GM12878 (cell line): ENCODE results near the gene SCAND1. TPM values are rescaled to one million over a fixed set of nuclear protein-coding genes. Genes with fewer than 3 reads are reported as not detected.

Source experiments
- ATAC-seq: fragments of 200-7000 bp; cut with Tn5 transposase; 3 replicates; pipeline ENCODE4 v1.9.1; 2020; ENCODE audit warnings: mild to moderate bottlenecking, moderate library complexity
- BruUV-seq: library from RNA; stranded (reverse); fragments of 400-500 nt; replicated peaks from 2 replicates; lab custom pipeline; 2021; lab: Mats Ljungman, UMichigan
- CTCF ChIA-PET: fragments of 300-600 bp; sonication (Branson Sonifier 250); formaldehyde crosslinking; extraction: SDS; loops from one replicate; lab custom pipeline; 2021; ENCODE audit warnings: inconsistent platforms; lab: Yijun Ruan, JAX
- POLR2A ChIA-PET: fragments of 350-600 bp; formaldehyde crosslinking; extraction: SDS; loops from one replicate; lab custom pipeline; 2021; ENCODE audit warnings: inconsistent platforms; lab: Charles Lee
- RAD21 ChIA-PET: fragments of 300-600 bp; sonication (Branson Sonifier 250); formaldehyde crosslinking; loops from one replicate; lab custom pipeline; 2023; ENCODE audit warnings: antibody characterized with exemption; ENCODE audit not compliant: unreplicated experiment; lab: Charles Lee
- SMC1A ChIA-PET: fragments of 300-600 bp; sonication (Branson Sonifier 250); formaldehyde crosslinking; loops from one replicate; lab custom pipeline; 2023; ENCODE audit not compliant: unreplicated experiment, uncharacterized antibody; lab: Charles Lee
- DNase-seq: peaks from one replicate; pipeline ENCODE4 v3.0.0-alpha.2; 2011; ENCODE audit warnings: low read depth, low spot score
- FAIRE-seq: peaks from 3 replicates; lab custom pipeline; 2011; peaks lifted over from hg19 to GRCh38; lab: Jason Lieb, UNC
- H2AFZ ChIP-seq: 2 replicates; pipeline ENCODE4 v1.6.0; 2011; ENCODE audit warnings: low read depth, low read length, control low read depth; ENCODE audit not compliant: control insufficient read depth
- H3K27ac ChIP-seq: 2 replicates; pipeline ENCODE4 v1.5.1; 2011; ENCODE audit warnings: control low read depth; ENCODE audit not compliant: control insufficient read depth, insufficient read depth
- H3K27me3 ChIP-seq, 2 experiments: replicated peaks in 1 of 2; 2 replicates each; pipeline versions ENCODE4 v1.6.0 to v1.6.1; 2011; ENCODE audit warnings: low read length in 1 of 2; ENCODE audit not compliant: control insufficient read depth in 2 of 2, insufficient read depth in 2 of 2
- H3K36me3 ChIP-seq, 2 experiments: 2 replicates each; pipeline ENCODE4 v1.5.1; 2011; ENCODE audit warnings: low read length in 1 of 2; ENCODE audit not compliant: control insufficient read depth in 2 of 2, insufficient read depth in 2 of 2
- H3K4me1 ChIP-seq: 2 replicates; pipeline ENCODE4 v1.6.1; 2011; ENCODE audit warnings: mild to moderate bottlenecking, low read length, moderate library complexity, mixed read lengths; ENCODE audit not compliant: control insufficient read depth, insufficient read depth
- H3K4me2 ChIP-seq: 2 replicates; pipeline ENCODE4 v1.6.0; 2011; ENCODE audit warnings: control low read depth; ENCODE audit not compliant: control insufficient read depth, insufficient read depth
- H3K4me3 ChIP-seq: fragments of 200-600 bp; sonication (generic); 2 replicates; pipeline ENCODE4 v1.5.1; 2016
- H3K79me2 ChIP-seq: 2 replicates; pipeline ENCODE4 v1.6.0; 2011; ENCODE audit warnings: low read length; ENCODE audit not compliant: control insufficient read depth, insufficient read depth
- H3K9ac ChIP-seq: 2 replicates; pipeline ENCODE4 v1.8.0; 2011; ENCODE audit warnings: low read length, control low read depth, mixed read lengths; ENCODE audit not compliant: control insufficient read depth, insufficient read depth
- H3K9me3 ChIP-seq: replicated peaks from 3 replicates; pipeline ENCODE4 v1.5.1; 2011; ENCODE audit warnings: mild to moderate bottlenecking, low read length; ENCODE audit not compliant: control insufficient read depth, insufficient read depth
- H4K20me1 ChIP-seq: 2 replicates; pipeline ENCODE4 v1.6.0; 2011; ENCODE audit not compliant: control insufficient read depth, insufficient read depth
- CREM ChIP-seq: IDR thresholded peaks from 2 replicates; pipeline ENCODE4 v1.6.1; 2014; ENCODE audit warnings: antibody characterized with exemption, low read depth
- NFYB ChIP-seq: IDR thresholded peaks from 2 replicates; pipeline ENCODE4 v1.6.1; 2011; ENCODE audit warnings: low read depth, mild to moderate bottlenecking, low read length, improper control_type of control experiment, moderate library complexity; ENCODE audit not compliant: insufficient read depth
- RFX5 ChIP-seq: IDR thresholded peaks from 2 replicates; pipeline ENCODE4 v1.6.1; 2011; ENCODE audit warnings: low read depth, low read length, improper control_type of control experiment
- WGBS: methylation state at CpG from one replicate; pipeline ENCODE4 v1.1.6; 2016; ENCODE audit warnings: low lambda C conversion rate; ENCODE audit not compliant: insufficient replicate concordance, insufficient coverage; ENCODE audit errors: missing lambda C conversion rate; 5-methylcytosine and 5-hydroxymethylcytosine counted together
- in situ Hi-C: fragments of 300-500 bp; cut with MboI; formaldehyde crosslinking; loops from 9 replicates; pipeline ENCODE4 v1.14.3; 2018; ENCODE audit warnings: mixed read lengths
- intact Hi-C: fragments of 100-400 bp; cut with micrococcal nuclease; formaldehyde crosslinking; loops from one replicate; pipeline ENCODE4 v1.14.2; 2022; ENCODE audit not compliant: unreplicated experiment
- polyA plus RNA-seq, 11 experiments: library from polyadenylated mRNA; depleted of rRNA in 4 of 11; unstranded in 6 of 11; stranded (reverse) in 5 of 11; fragments of >200 nt; fragmentation: Nextera tagmentation in 4 of 11; fragmentation: Illumina TruSeq in 1 of 11; extraction: Ambion mirVana in 4 of 11; extraction: Trizol in 1 of 11; gene quantifications; 1 replicate in 1 of 11; 2 replicates in 10 of 11; pipeline versions ENCODE4 v1.2.1 to v1.2.3, GENCODE V29; 2011 to 2016; ENCODE audit warnings: inconsistent platforms in 2 of 11, missing spikeins in 2 of 11, low read depth in 1 of 11
- total RNA-seq, 4 experiments: library from RNA; depleted of rRNA in 3 of 4; stranded (reverse); fragments of >200 nt in 3 of 4; fragmentation: Illumina TruSeq in 1 of 4; extraction: Trizol in 1 of 4; gene quantifications; 2 replicates each; pipeline versions ENCODE4 v1.2.1 to v1.2.3, GENCODE V29; 2013 to 2021
- TF ChIP-seq, protein P1 (sequence below): fragments of 450-650 bp; IDR thresholded peaks from 2 replicates; pipeline ENCODE4 v1.6.1; 2017; ENCODE audit warnings: borderline replicate concordance

SCAND1 gene
- total and polyA plus RNA-seq, 10 of the 15 experiments (the other 5 are each of a cell fraction or from before 2014, with no cell fraction given): 0.08 to 117 (median 25.9) TPM

DNA sequence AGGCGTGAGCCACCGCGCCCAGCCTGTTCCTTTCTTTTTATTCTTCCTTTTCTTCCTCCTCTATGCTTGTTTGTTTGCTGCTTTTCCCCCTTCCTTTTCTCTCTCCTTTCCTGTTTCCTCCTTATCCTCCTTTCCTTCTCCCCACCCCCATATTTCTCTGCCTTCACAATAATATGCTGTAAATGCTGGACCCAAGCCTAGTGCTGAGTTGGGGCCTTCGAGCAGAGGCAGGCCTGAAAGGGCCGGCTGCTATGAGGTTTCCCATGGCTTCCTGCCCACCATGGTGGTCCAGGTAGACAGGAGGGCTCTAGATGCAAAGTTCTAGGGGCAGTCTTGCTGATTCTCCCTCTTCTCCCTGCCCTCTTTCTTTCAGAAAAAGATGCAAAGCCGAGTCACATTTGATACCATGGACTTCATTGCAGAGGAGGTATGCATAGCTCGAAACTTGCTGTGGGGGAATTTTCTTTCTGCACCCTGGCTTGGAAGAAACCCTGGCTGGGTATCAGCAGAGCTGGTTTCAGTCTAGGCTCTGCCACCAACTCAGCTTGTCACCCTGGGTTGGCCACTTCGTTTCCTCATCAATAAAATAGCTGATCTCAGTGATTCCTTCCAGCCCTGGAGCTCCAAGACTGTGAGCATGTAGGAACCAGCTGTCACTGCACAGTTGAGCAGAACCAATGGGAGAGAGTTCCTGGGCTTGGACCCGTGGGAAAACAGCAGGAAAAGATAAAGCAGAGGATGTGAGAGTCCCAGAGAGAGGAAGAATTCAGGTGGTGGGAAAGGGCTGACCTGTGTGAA is 21.5 kb upstream of the SCAND1 start:
- H4K20me1 ChIP-seq: no peaks in the 10 kb centered on the region
- WGBS: 54% methylated on average over 9 of the region's 9 CpGs
- H3K9ac ChIP-seq: no peak overlapping the region
- H2AFZ ChIP-seq: no peak overlapping the region
- POLR2A ChIA-PET: interaction anchor here (1.0 kb wide), 1 partner anchor 9 kb away, joined by 3 read pairs; no protein-coding TSS in a partner anchor
- H3K4me2 ChIP-seq: no peak overlapping the region
- no peaks in the 10 kb centered on the region for H3K79me2 ChIP-seq
- intact Hi-C loops (no loop called here), in situ Hi-C loops (loop anchor here (25.0 kb wide), 1 partner anchor 462 kb away; no protein-coding TSS in a partner anchor)
- TF ChIP-seq CREM (no peak), NFYB (no peak)
- TF ChIP-seq, protein P1, sequence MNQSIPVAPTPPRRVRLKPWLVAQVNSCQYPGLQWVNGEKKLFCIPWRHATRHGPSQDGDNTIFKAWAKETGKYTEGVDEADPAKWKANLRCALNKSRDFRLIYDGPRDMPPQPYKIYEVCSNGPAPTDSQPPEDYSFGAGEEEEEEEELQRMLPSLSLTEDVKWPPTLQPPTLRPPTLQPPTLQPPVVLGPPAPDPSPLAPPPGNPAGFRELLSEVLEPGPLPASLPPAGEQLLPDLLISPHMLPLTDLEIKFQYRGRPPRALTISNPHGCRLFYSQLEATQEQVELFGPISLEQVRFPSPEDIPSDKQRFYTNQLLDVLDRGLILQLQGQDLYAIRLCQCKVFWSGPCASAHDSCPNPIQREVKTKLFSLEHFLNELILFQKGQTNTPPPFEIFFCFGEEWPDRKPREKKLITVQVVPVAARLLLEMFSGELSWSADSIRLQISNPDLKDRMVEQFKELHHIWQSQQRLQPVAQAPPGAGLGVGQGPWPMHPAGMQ: no peak
- H3K27ac ChIP-seq: no peak overlapping the region
- BruUV-seq: no TSS peak
- no peaks in the 10 kb centered on the region for H3K9me3 ChIP-seq
- H3K36me3 ChIP-seq: no peaks in the 10 kb centered on the region
- no peaks in the 10 kb centered on the region for H3K4me1 ChIP-seq
- H3K4me3 ChIP-seq: no peak overlapping the region
- RAD21 ChIA-PET: no interaction called here
- SMC1A ChIA-PET: no interaction called here
- no peak for DNase-seq
- H3K27me3 ChIP-seq: no peaks in the 10 kb centered on the region
- CTCF ChIA-PET: interaction anchor here (0.9 to 9.2 kb wide), 3 partner anchors 16 to 163 kb away, joined by 3 to 73 read pairs (median 5); no protein-coding TSS in a partner anchor
- ATAC-seq: peak; percentile 31; the same call in 1 of the 3 replicates
- no peak for FAIRE-seq

DNA sequence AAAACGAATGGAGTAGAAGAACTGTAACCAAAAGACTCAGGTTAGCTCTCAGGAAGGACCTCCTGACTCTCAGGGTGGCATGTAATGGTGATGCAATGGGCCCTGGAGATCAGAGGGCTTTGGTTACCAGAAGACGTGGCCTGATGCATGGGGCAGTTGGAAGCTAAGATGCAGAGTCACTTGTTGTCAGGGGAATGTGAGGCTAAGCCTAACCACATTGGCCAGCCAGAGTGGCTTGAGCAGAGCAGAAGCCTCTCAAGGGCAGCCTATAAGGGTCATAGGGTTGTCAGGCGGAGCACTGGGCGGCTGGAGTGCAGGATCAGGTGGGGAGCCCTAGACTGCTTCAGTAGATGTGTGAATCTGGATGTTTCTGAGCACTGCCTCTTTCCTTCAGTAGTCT is 20.0 kb upstream of the SCAND1 start:
- no peaks in the 10 kb centered on the region for H4K20me1 ChIP-seq
- no peaks in the 10 kb centered on the region for H3K27me3 ChIP-seq
- in situ Hi-C loops (no loop called here), intact Hi-C loops (no loop called here)
- DNase-seq (no peak), FAIRE-seq (no peak), ATAC-seq (peak; percentile 18; the same call in 1 of the 3 replicates)
- H2AFZ ChIP-seq: no peak overlapping the region
- H3K36me3 ChIP-seq: no peaks in the 10 kb centered on the region
- no peak overlapping the region for H3K9ac ChIP-seq
- H3K9me3 ChIP-seq: no peaks in the 10 kb centered on the region
- no peak overlapping the region for H3K4me2 ChIP-seq
- TF ChIP-seq, protein P1: no peak
- peak; percentile 73 for TF ChIP-seq RFX5
- POLR2A ChIA-PET: no interaction called here
- H3K27ac ChIP-seq: no peak overlapping the region
- no peaks in the 10 kb centered on the region for H3K79me2 ChIP-seq
- RAD21 ChIA-PET: no interaction called here
- CTCF ChIA-PET: interaction anchor here (1.1 kb wide), 1 partner anchor 19 kb away, joined by 3 read pairs; no protein-coding TSS in a partner anchor
- 39% methylated on average over 4 of the region's 4 CpGs for WGBS
- H3K4me3 ChIP-seq: no peak overlapping the region
- SMC1A ChIA-PET: no interaction called here
- H3K4me1 ChIP-seq: no peaks in the 10 kb centered on the region
- no TSS peak for BruUV-seq
